ENCODE measurements around the gene ZNF718. TPM values are rescaled to one million over a fixed set of nuclear protein-coding genes. Genes with fewer than 3 reads are reported as not detected.
"Not testable (repeated sequence)": the region's sequence is repeated elsewhere in the genome, so short reads cannot be mapped to it uniquely, and the experiment has no call there.

Gene ZNF718
- total and polyA plus RNA-seq, 2 of the 8 experiments (the other 6 are each of a cell fraction or from before 2014, with no cell fraction given) = 3.3 to 19.5 TPM

GRCh38 chr4:182225-182624 lies 57.9 kb downstream of the ZNF718 start:
- H2AK5ac ChIP-seq (ENCODE audit: low read depth, low read length); H4K5ac ChIP-seq (ENCODE audit: insufficient read length, low read depth, low read length); H3K79me1 ChIP-seq (ENCODE audit: low read depth, low read length); H3K4ac ChIP-seq (replicated peaks; ENCODE audit: insufficient read length, low read depth, low read length); H2BK15ac ChIP-seq (ENCODE audit: low read length); H2BK20ac ChIP-seq (ENCODE audit: low read length); FAIRE-seq; H4K91ac ChIP-seq (replicated peaks; ENCODE audit: insufficient read length, low read length); H3K27me3 ChIP-seq (replicated peaks in 1 of 4; ENCODE audit: control insufficient read depth in 3 of 4, extremely low read depth in 1 of 4, insufficient read depth in 3 of 4, low read length in 3 of 4); DNase-seq (ENCODE audit: low read depth in 1 of 2, low spot score in 2 of 2); H2AFZ ChIP-seq (ENCODE audit: low read length); H3K27ac ChIP-seq (ENCODE audit: low read depth, low read length); H4K8ac ChIP-seq (ENCODE audit: extremely low read depth, insufficient read depth, low read length); H3K4me1 ChIP-seq (replicated peaks in 1 of 4; ENCODE audit: control insufficient read depth in 3 of 4, insufficient read depth in 4 of 4, low read length in 3 of 4); H3K14ac ChIP-seq (ENCODE audit: insufficient read length); H3K18ac ChIP-seq (ENCODE audit: extremely low read depth, low read length); H3K56ac ChIP-seq (replicated peaks; ENCODE audit: insufficient read length, low read depth, low read length); H3K79me2 ChIP-seq (ENCODE audit: control insufficient read depth in 1 of 2, insufficient read depth in 2 of 2, low read length in 2 of 2); H2BK120ac ChIP-seq (replicated peaks; ENCODE audit: low read depth, low read length); CTCF ChIA-PET (ENCODE audit: partially characterized antibody); H2BK5ac ChIP-seq (ENCODE audit: low read depth, low read length); H3K36me3 ChIP-seq (ENCODE audit: control insufficient read depth in 2 of 4, insufficient read depth in 4 of 4, low read length in 3 of 4); H3K23ac ChIP-seq (ENCODE audit: insufficient read length); H4K20me1 ChIP-seq (replicated peaks in 1 of 2; ENCODE audit: control insufficient read depth in 1 of 2, insufficient read depth in 2 of 2, low read length in 2 of 2); H2BK12ac ChIP-seq (ENCODE audit: low read depth, low read length); H3K4me3 ChIP-seq (ENCODE audit: extremely low read depth in 1 of 4, insufficient read depth in 2 of 4, low read depth in 3 of 4, low read length in 4 of 4); H3K23me2 ChIP-seq (ENCODE audit: low read depth, low read length); H3K4me2 ChIP-seq (ENCODE audit: insufficient read depth in 1 of 2, low read depth in 2 of 2, low read length in 2 of 2); H3K9ac ChIP-seq (replicated peaks in 1 of 4; ENCODE audit: extremely low read depth in 1 of 4, low read depth in 3 of 4, low read length in 3 of 4): not testable (repeated sequence)
- H3K9me3 ChIP-seq (ENCODE audit: insufficient read depth in 2 of 2, low read depth in 1 of 2, low read length in 1 of 2) = peaks cover 4 to 11% of the 10 kb centered on the region in 2 experiments; a peak in 3 of 4 replicates
- WGBS, 2 experiments (ENCODE audit: extremely low coverage in 1 of 2, insufficient coverage in 1 of 2, insufficient read length in 1 of 2, insufficient replicate concordance in 2 of 2, low coverage in 1 of 2, low lambda C conversion rate in 2 of 2, missing lambda C conversion rate in 1 of 2) = 100% methylated on average over 3 of the region's 3 CpGs; no CpG with 5 or more reads in 1 of the 2 experiments
- POLR2A ChIA-PET (ENCODE audit: partially characterized antibody) = interaction anchor here (1.2 kb wide), 1 partner anchor 10 kb away, joined by 3 read pairs; no protein-coding TSS in a partner anchor
